ENCODE results near the gene MBD3L4. TPM values are rescaled to one million over a fixed set of nuclear protein-coding genes. Genes with fewer than 3 reads are reported as not detected.

Gene MBD3L4
- total and polyA plus RNA-seq, 5 donors from 2014 or later = not detected

- no peak overlapping the region for H3K4me3 ChIP-seq (ENCODE audit: low read depth, low read length)
- no peaks in the 10 kb centered on the region for H3K9me3 ChIP-seq (ENCODE audit: control insufficient read depth in 2 of 2, low read length in 2 of 2)
- no peak for ATAC-seq (ENCODE audit: low read depth in 2 of 2)
- H3K9me3 Mint-ChIP-seq = peaks cover 0 to 5% (median 1%) of the 10 kb centered on the region in 7 donors
- peaks cover 11% of the 10 kb centered on the region for H3K27me3 Mint-ChIP-seq
- no peaks in the 10 kb centered on the region for H3K4me1 ChIP-seq (ENCODE audit: control insufficient read depth, insufficient read depth, low read length, poor library complexity, severe bottlenecking)
- H3K27ac Mint-ChIP-seq = no peak overlapping the region
- no peaks in the 10 kb centered on the region for H3K36me3 Mint-ChIP-seq
- peaks cover 0 to 3% (median 0%) of the 10 kb centered on the region in 4 donors for H3K4me1 Mint-ChIP-seq
- no peak for DNase-seq
- H3K27me3 ChIP-seq (ENCODE audit: control insufficient read depth, insufficient read depth, low read length) = no peaks in the 10 kb centered on the region
- no peaks in the 10 kb centered on the region for H3K36me3 ChIP-seq (ENCODE audit: control insufficient read depth, insufficient read depth, low read length)
- no peak overlapping the region for H3K27ac ChIP-seq (ENCODE audit: insufficient read depth, low read length, poor library complexity, severe bottlenecking)
- H3K4me3 Mint-ChIP-seq = no peak overlapping the region
These were observed 44.9 kb downstream of the MBD3L4 start for GRCh38 chr19:6995054-6995453.

DNA sequence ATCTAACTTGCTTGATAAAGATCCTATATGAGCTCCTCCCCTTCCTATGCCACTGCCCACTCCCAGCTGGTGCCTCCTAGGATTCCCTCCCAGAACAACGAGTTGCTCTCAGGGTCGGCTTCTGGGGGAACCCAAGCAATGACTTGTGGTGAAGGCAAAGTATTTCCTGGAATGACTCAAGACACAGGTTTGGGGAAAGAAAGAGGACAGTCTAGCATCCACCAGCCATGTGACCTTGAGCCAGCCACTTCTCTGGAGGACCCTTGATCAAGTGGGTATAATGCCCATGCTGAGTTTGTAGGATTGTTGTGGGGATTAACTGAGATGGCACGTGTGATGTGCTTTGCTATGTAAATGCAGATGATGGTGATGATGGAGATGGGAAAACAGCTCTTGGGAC, 51.7 kb downstream of the MBD3L4 start:
- H3K36me3 ChIP-seq (ENCODE audit: control insufficient read depth, insufficient read depth, low read length) = no peaks in the 10 kb centered on the region
- Mint-ChIP-seq H3K4me3 (no peak overlapping the region), H3K4me1 (no peaks in the 10 kb centered on the region), H3K27ac (no peak overlapping the region), H3K36me3 (peaks cover 13% of the 10 kb centered on the region), H3K27me3 (peaks cover 8% of the 10 kb centered on the region), H3K9me3 (peaks cover 3 to 28% (median 7%) of the 10 kb centered on the region in 7 donors)
- DNase-seq = no peak
- no peaks in the 10 kb centered on the region for H3K4me1 ChIP-seq (ENCODE audit: control insufficient read depth, insufficient read depth, low read length, poor library complexity, severe bottlenecking)
- H3K4me3 ChIP-seq (ENCODE audit: low read depth, low read length) = no peak overlapping the region
- H3K27ac ChIP-seq (ENCODE audit: insufficient read depth, low read length, poor library complexity, severe bottlenecking) = no peak overlapping the region
- H3K9me3 ChIP-seq (ENCODE audit: control insufficient read depth in 2 of 2, low read length in 2 of 2) = peaks cover 4 to 17% of the 10 kb centered on the region in 2 experiments
- H3K27me3 ChIP-seq (ENCODE audit: control insufficient read depth, insufficient read depth, low read length) = no peaks in the 10 kb centered on the region
- ATAC-seq (ENCODE audit: low read depth in 2 of 2) = no peak

DNA sequence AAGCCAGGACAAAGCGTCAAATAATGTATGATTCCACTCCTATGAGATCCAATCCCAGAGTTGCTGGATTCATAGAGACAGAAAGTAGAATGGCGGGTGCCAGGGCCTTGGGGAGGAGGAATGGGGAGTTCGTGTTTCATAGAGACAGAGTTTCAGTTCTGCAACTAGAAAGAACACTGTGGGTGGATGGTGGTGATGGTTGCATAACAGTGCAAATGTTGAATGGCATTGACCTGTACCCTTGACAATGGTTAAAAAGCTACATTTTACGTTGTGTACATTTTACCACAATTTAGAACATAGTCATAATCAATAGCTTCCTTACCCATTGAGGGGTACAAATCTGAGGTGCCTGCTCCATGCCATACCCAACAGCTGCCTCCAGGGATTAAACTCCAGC, 52.1 kb downstream of the MBD3L4 start:
- Mint-ChIP-seq H3K36me3 (peaks cover 16% of the 10 kb centered on the region), H3K9me3 (peaks cover 3 to 31% (median 7%) of the 10 kb centered on the region in 7 donors), H3K27ac (no peak overlapping the region), H3K4me1 (no peaks in the 10 kb centered on the region), H3K27me3 (peaks cover 8% of the 10 kb centered on the region), H3K4me3 (no peak overlapping the region)
- Histone ChIP-seq H3K4me3 (ENCODE audit: low read depth, low read length) (no peak overlapping the region), H3K27me3 (ENCODE audit: control insufficient read depth, insufficient read depth, low read length) (no peaks in the 10 kb centered on the region), H3K9me3 (ENCODE audit: control insufficient read depth in 2 of 2, low read length in 2 of 2) (peaks cover 4 to 19% of the 10 kb centered on the region in 2 experiments), H3K4me1 (ENCODE audit: control insufficient read depth, insufficient read depth, low read length, poor library complexity, severe bottlenecking) (no peaks in the 10 kb centered on the region), H3K27ac (ENCODE audit: insufficient read depth, low read length, poor library complexity, severe bottlenecking) (no peak overlapping the region), H3K36me3 (ENCODE audit: control insufficient read depth, insufficient read depth, low read length) (no peaks in the 10 kb centered on the region)
- DNase-seq (no peak), ATAC-seq (ENCODE audit: low read depth in 2 of 2) (no peak)

Other genes starting within 250 kb of the MBD3L4 start
- gene ADGRE1, start 152.6 kb downstream of the MBD3L4 start, total RNA-seq = 2.4 TPM
- 1 to 10 TPM in 3 of 4 donors, under 1 TPM in 1; 0.92 to 2.0 (median 1.2) TPM for gene ADGRE1, start 152.6 kb downstream of the MBD3L4 start, polyA plus RNA-seq
- gene MBD3L2B, start 18.7 kb downstream of the MBD3L4 start, total RNA-seq = not detected
- gene MBD3L2B, start 18.7 kb downstream of the MBD3L4 start, polyA plus RNA-seq = not detected
- gene MBD3L5, start 9.6 kb downstream of the MBD3L4 start, total RNA-seq = not detected
- gene MBD3L5, start 9.6 kb downstream of the MBD3L4 start, polyA plus RNA-seq = not detected
- not detected for gene MBD3L2, start 9.1 kb upstream of the MBD3L4 start, total RNA-seq
- gene MBD3L2, start 9.1 kb upstream of the MBD3L4 start, polyA plus RNA-seq = not detected
- not detected for gene MBD3L3, start 18.5 kb upstream of the MBD3L4 start, total RNA-seq
- gene MBD3L3, start 18.5 kb upstream of the MBD3L4 start, polyA plus RNA-seq = not detected
- 10.7 TPM for gene ZNF557, start 29.5 kb upstream of the MBD3L4 start, total RNA-seq
- gene ZNF557, start 29.5 kb upstream of the MBD3L4 start, polyA plus RNA-seq = 1 to 10 TPM; 2.0 to 7.2 (median 5.6) TPM

Data from CD4-positive, CD25-positive, alpha-beta regulatory T cell (primary cell).